Calu3 (cell line): ENCODE measurements around the gene LFNG. TPM values are rescaled to one million over a fixed set of nuclear protein-coding genes. Genes with fewer than 3 reads are reported as not detected.

ENCODE experiments used
- BruUV-seq: library from RNA; stranded (reverse); fragments of 400-500 nt; replicated peaks from 2 replicates; lab custom pipeline; 2021; lab: Mats Ljungman, UMichigan
- CTCF ChIA-PET: fragments of 300-600 bp; sonication (Branson Sonifier 250); formaldehyde crosslinking; loops from one replicate; lab custom pipeline; 2022; ENCODE audit warnings: antibody characterized with exemption; lab: Charles Lee
- DNase-seq: peaks from one replicate; pipeline ENCODE4 v3.0.0; 2022
- H3K27ac Mint-ChIP-seq: one replicate; pipeline ENCODE4 v1.8.0; 2022; ENCODE audit warnings: mixed read lengths; ENCODE audit not compliant: unreplicated experiment
- H3K27me3 Mint-ChIP-seq: one replicate; pipeline ENCODE4 v1.8.0; 2022; ENCODE audit warnings: mixed read lengths; ENCODE audit not compliant: unreplicated experiment
- H3K36me3 Mint-ChIP-seq: one replicate; pipeline ENCODE4 v1.8.0; 2022; ENCODE audit warnings: mild to moderate bottlenecking, moderate library complexity, mixed read lengths; ENCODE audit not compliant: insufficient read depth, unreplicated experiment
- H3K4me1 Mint-ChIP-seq: one replicate; pipeline ENCODE4 v1.8.0; 2022; ENCODE audit warnings: mild to moderate bottlenecking, low read depth, mixed read lengths; ENCODE audit not compliant: unreplicated experiment
- H3K4me3 Mint-ChIP-seq: one replicate; pipeline ENCODE4 v1.8.0; 2022; ENCODE audit warnings: mild to moderate bottlenecking, low read depth, moderate library complexity, mixed read lengths; ENCODE audit not compliant: unreplicated experiment
- H3K9me3 Mint-ChIP-seq: one replicate; pipeline ENCODE4 v1.8.0; 2022; ENCODE audit warnings: low read depth, mixed read lengths; ENCODE audit not compliant: unreplicated experiment
- CTCF ChIP-seq: fragments of 200-600 bp; IDR thresholded peaks from one replicate; pipeline ENCODE4 v1.8.0; 2022; ENCODE audit warnings: antibody characterized with exemption; ENCODE audit not compliant: unreplicated experiment
- intact Hi-C: fragments of 100-400 bp; cut with micrococcal nuclease; formaldehyde crosslinking; loops from one replicate; pipeline ENCODE4 v1.10.0; 2022; ENCODE audit not compliant: unreplicated experiment
- total RNA-seq: library from RNA; stranded (reverse); gene quantifications from 2 replicates; pipeline ENCODE4 v1.2.3, GENCODE V29; 2022

LFNG gene
- total RNA-seq, 1 experiment from 2014 or later, result 59.1 TPM

DNA sequence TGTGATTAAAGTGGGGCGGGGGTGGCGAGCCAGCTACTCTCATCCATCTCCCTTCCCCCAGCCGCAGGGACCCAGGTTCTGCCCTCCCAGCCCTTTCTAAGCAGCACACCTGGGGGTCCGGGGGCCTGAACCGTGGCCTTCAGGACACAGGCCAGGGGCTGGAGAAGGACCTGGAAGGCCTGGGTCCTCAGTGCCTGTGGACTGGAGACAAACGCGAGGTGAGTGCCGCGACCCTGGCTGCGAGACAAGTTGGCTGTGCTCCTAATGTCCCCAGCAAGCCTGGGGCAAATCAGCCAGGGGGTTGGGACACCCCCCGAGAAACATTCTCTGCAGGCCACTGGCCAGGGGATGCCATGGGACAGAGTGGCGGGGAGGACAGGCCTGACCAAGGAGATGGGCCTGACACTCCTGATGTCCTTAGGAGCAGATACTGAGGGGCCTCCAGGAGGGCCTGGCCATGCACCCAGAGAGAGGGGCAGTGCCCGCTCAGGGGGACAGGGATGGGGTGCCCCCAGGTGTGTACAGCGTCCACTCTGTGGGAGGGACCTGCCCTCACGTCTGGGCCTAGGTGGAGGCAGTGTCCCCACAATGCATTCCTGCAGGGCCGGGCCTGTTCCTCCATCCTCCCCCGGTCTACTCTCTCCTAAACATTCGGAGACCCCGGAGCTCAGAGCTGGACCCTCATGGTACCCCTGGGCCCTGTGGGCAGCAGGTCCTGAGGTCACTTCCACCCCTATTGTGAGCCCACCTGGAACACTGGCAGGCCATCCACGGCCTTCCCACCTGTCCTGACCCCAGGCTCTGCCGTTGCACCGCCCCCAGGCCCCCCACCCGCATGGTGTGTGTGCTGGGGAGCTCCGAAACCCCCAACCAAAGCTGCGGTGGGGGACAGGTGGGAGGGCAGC lies 22.7 kb downstream of the LFNG start:
- CTCF ChIA-PET, result interaction anchor here (1.5 kb wide), 1 partner anchor 12 kb away, joined by 3 read pairs; no protein-coding TSS in a partner anchor
- intact Hi-C loops, result no loop called here
- H3K4me3 Mint-ChIP-seq, result no peak overlapping the region
- H3K9me3 Mint-ChIP-seq, result no peaks in the 10 kb centered on the region
- DNase-seq, result no peak
- peaks cover 96% of the 10 kb centered on the region for H3K36me3 Mint-ChIP-seq
- no peak for TF ChIP-seq CTCF
- no peak overlapping the region for H3K27ac Mint-ChIP-seq
- no peaks in the 10 kb centered on the region for H3K27me3 Mint-ChIP-seq
- no peaks in the 10 kb centered on the region for H3K4me1 Mint-ChIP-seq
- BruUV-seq, result no TSS peak

DNA sequence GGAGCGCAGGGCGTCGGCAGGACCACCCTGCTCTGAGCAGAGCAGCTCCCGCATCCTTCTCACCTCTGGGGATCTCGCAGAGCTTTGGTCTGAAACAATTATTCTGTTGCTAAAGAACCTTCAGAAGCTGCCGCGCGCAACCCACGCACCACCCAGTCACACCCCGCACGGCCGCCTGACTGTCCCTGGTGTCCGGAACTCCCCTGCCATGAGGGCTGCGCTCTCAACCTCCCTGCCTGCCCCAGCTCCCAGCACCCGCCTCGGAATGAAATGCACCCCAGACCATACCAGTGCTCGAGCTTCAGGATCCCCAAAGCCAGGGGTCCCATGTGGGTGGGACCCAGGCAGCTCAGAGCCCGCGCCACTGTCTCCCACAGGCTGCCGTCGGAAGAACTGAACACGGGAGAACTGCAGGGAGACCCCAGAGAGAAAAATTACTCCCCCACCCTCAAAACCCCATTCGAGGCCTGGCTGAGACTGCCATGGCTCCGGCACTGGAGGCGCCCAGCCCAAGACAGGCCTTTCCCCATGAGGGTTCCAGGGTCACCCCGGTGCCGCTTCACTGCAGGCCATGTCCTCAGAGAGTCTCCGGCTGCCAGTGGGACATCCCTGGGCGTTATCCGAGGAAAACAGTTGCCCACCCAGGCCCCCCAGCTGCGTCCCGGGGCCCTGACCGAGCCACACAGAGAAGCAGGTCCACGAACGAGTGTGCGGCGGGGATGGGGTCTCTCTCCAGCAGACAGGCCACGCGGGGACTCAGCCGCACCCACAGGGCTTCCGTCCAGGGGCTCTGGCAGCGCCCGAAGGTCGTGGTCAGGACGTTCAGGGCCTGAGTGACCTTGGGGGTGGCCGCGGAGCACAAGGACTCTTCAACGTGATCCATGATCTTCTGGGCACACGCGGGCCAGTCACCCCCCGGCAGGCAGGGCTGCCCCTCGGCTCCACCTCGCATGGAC lies 23.6 kb downstream of the LFNG start:
- TF ChIP-seq CTCF, result no peak
- Mint-ChIP-seq H3K9me3 (no peaks in the 10 kb centered on the region), H3K4me1 (no peaks in the 10 kb centered on the region), H3K27me3 (no peaks in the 10 kb centered on the region), H3K27ac (no peak overlapping the region), H3K4me3 (no peak overlapping the region), H3K36me3 (peaks cover 97% of the 10 kb centered on the region)
- intact Hi-C loops, result no loop called here
- DNase-seq, result no peak
- CTCF ChIA-PET, result interaction anchor here (0.6 to 1.5 kb wide), 3 partner anchors 11 to 1022 kb away, joined by 3 to 5 read pairs (median 4); no protein-coding TSS in a partner anchor
- no TSS peak for BruUV-seq

DNA sequence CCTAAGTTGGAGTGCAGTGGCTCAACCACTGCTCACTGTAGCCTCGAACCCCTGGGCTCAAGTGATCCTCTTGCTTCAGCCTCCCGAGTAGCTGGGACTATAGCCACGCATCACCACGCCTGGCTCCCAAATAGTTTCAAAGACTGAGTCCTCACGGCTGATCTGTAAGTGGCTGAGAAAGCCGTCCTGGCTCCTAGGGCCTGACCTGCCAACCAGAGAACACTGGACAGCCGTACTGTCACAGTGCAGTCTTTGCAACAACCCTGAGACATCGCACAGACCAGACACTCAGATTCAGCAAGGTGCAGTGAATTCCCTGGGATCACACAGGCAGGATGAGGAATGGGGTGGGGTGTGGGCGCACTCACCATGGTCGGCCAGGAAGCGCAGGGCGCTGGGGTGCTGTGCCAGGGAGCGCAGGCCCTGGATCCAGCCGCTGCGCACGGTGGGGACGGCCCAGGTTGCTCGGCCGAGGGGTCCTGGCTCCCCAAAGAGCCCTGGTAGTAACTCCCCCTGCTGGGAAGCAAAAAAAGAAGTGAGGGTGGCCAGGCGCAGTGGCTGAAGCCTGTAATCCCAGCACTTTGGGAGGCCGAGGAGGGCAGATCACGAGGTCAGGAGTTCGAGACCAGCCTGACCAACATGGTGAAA lies 25.1 kb downstream of the LFNG start:
- DNase-seq, result no peak
- H3K36me3 Mint-ChIP-seq, result peaks cover 89% of the 10 kb centered on the region
- no peaks in the 10 kb centered on the region for H3K27me3 Mint-ChIP-seq
- BruUV-seq, result no TSS peak
- H3K4me1 Mint-ChIP-seq, result no peaks in the 10 kb centered on the region
- TF ChIP-seq CTCF, result no peak
- intact Hi-C loops, result no loop called here
- H3K4me3 Mint-ChIP-seq, result no peak overlapping the region
- H3K27ac Mint-ChIP-seq, result no peak overlapping the region
- CTCF ChIA-PET, result interaction anchor here (0.7 to 1.3 kb wide), 2 partner anchors 16 to 17 kb away, joined by 3 to 4 read pairs; no protein-coding TSS in a partner anchor
- H3K9me3 Mint-ChIP-seq, result no peaks in the 10 kb centered on the region
